ENCODE results near the gene FYN.
"Not testable (repeated sequence)": the region's sequence is repeated elsewhere in the genome, so short reads cannot be mapped to it uniquely, and the experiment has no call there.

Gene FYN

GRCh38 chr6:111650049-111650448 is 223.2 kb downstream of the FYN start:
- no peak for TF ChIP-seq CTCF (IDR thresholded peaks at IDR 0.05; ENCODE audit: low read length, missing control alignments)
- H3K4me3 ChIP-seq (replicated peaks; ENCODE audit: low read depth, low read length): no peak overlapping the region
- no peak for DNase-seq (ENCODE audit: low read depth)

- H3K4me3 ChIP-seq (replicated peaks; ENCODE audit: low read depth, low read length): no peak overlapping the region
- DNase-seq (ENCODE audit: low read depth): no peak
- no peak for TF ChIP-seq CTCF (IDR thresholded peaks at IDR 0.05; ENCODE audit: low read length, missing control alignments)
Observed at GRCh38 chr6:111648100-111648499, 225.2 kb downstream of the FYN start.

GRCh38 chr6:111646942-111647341 is 226.3 kb downstream of the FYN start:
- TF ChIP-seq CTCF (IDR thresholded peaks at IDR 0.05; ENCODE audit: low read length, missing control alignments): no peak
- no peak overlapping the region for H3K4me3 ChIP-seq (replicated peaks; ENCODE audit: low read depth, low read length)
- DNase-seq (ENCODE audit: low read depth): peak; percentile 69

GRCh38 chr6:111646034-111646433 is 227.2 kb downstream of the FYN start:
- no peak for TF ChIP-seq CTCF (IDR thresholded peaks at IDR 0.05; ENCODE audit: low read length, missing control alignments)
- no peak for DNase-seq (ENCODE audit: low read depth)
- no peak overlapping the region for H3K4me3 ChIP-seq (replicated peaks; ENCODE audit: low read depth, low read length)

GRCh38 chr6:111644893-111645430 is 228.3 kb downstream of the FYN start:
- no peak for TF ChIP-seq CTCF (IDR thresholded peaks at IDR 0.05; ENCODE audit: low read length, missing control alignments)
- no peak overlapping the region for H3K4me3 ChIP-seq (replicated peaks; ENCODE audit: low read depth, low read length)
- DNase-seq (ENCODE audit: low read depth): no peak

GRCh38 chr6:111642463-111643158 is 230.6 kb downstream of the FYN start:
- DNase-seq (ENCODE audit: low read depth): peak; percentile 84
- TF ChIP-seq CTCF (IDR thresholded peaks at IDR 0.05; ENCODE audit: low read length, missing control alignments): peak; percentile 76
- no peak overlapping the region for H3K4me3 ChIP-seq (replicated peaks; ENCODE audit: low read depth, low read length)

- no peak overlapping the region for H3K4me3 ChIP-seq (replicated peaks; ENCODE audit: low read depth, low read length)
- TF ChIP-seq CTCF (IDR thresholded peaks at IDR 0.05; ENCODE audit: low read length, missing control alignments): no peak
- DNase-seq (ENCODE audit: low read depth): no peak
Observed at GRCh38 chr6:111639266-111639665, 234.0 kb downstream of the FYN start.

- DNase-seq (ENCODE audit: low read depth); H3K4me3 ChIP-seq (replicated peaks; ENCODE audit: low read depth, low read length): not testable (repeated sequence)
Observed at GRCh38 chr6:111634981-111635380, 238.3 kb downstream of the FYN start.

Measured in fibroblast of pulmonary artery (primary cell).